Epidermal melanocyte (primary cell): ENCODE results near the gene DUOXA1.
"Not testable (repeated sequence)": the region's sequence is repeated elsewhere in the genome, so short reads cannot be mapped to it uniquely, and the experiment has no call there.

Experiments used
- DNase-seq: peaks from one replicate; pipeline ENCODE4 v3.0.0; 2011; ENCODE audit warnings: low spot score; ENCODE audit not compliant: insufficient read length

The DUOXA1 gene

DNA sequence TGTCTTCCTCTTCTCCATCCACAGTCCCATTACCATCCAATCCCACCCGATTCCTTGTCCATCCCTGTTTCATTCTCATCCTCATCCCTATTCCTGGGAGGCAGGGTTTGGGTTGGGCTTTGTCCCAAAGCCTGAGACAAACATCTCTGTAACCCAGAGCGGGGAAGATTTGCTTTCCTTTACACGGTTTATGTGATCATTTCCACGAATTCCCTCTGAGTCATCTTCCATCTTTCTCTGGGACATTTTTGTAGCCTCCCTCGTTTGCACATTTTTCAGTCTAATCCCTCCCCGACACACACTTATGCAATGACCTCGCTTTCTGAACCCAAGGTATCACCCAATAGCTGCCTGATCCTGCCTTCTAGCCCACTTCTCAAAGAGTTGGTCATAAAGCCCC lies 38.5 kb downstream of the DUOXA1 start:
- DNase-seq: no peak

DNA sequence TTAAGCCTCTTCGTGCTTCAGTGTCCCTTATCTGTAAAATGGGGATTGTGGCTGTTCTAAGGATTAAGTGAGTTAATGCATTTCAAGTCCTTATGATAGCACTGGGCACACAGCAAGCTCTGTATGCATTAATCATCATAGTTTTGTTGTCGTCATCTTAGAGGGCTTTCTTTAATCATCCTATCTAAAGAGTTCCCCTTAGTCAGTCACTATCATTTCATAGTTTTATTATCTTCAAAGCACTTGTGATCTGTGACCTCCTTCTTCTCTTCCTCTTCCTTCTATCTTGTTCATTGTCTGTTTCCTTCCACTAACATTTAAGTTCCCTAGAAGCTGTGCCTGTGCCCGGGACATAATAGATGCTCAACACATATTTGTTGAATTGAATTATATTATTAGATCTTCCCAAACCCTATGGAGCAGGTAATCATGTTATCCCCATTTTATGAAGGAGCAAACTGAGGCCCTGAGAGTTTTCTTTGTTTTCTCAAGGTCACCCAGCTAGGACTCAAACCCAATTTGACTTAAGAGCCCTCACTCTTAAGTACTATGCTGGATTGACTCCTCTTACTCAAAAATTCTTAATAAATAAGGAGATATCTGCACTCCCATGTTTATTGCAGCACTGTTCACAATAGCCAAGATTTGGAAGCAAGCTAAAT lies 39.8 kb downstream of the DUOXA1 start:
- no peak for DNase-seq

DNA sequence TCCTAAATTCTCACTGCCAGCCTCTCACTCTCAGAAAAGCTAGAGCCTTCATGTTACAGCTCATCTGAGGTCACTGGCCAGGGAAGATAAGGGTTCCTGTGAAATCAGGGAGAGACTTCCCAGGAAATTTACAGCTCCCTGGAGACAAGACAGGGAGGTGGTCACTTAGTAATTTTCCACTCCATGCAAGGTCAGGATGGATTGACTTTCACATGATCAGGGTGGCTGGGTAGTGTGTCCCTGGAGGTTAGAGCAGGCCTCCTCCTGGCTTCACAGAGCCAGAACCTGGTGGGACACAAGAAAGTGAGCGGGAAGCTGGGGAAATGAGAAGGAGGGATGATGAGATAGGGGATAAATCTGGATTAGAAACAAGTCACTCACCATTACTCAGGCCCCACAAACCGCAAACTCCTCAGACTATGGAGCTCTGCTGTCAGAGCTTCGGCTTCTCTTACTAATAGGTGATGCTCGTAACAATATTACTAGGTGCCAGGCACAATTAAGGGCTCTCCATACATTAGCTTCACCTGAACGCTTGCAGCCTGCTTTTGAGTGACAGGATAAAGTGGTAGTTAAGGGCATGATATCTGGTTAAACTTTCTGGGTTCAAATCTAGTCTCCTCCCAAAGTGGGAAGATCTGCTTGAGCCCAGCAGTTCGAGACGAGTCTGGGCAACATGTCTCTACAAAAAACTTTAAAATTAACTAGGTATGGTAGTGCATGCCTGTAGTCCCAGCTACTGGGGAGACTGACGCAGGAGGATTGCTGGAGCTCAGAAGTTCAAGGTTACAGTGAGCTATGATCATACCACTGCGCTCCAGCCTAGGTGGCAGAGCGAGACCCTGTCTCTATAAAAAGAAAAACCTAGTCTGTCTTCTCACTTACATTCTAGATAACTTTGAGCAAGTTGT lies 40.6 kb downstream of the DUOXA1 start:
- no peak for DNase-seq

DNA sequence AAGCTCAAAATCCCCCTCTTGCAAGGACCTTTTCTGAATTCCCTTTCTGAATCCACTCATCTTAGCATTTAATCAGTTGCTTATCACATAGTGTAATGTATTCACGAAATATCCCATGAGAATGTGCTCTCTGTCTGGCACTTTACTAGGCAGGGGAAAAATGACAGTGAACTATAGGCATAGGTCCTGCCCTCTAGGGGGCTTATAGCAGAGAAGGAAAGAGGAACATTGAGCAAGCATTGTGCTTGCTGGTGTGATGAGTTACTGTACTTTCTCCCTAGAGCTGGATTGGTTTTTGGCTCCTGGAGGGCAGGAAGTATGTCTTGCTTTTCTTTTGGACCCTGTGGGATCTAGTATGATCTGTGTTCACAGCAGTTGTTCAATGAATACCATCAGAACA lies 42.2 kb downstream of the DUOXA1 start:
- DNase-seq: no peak

DNA sequence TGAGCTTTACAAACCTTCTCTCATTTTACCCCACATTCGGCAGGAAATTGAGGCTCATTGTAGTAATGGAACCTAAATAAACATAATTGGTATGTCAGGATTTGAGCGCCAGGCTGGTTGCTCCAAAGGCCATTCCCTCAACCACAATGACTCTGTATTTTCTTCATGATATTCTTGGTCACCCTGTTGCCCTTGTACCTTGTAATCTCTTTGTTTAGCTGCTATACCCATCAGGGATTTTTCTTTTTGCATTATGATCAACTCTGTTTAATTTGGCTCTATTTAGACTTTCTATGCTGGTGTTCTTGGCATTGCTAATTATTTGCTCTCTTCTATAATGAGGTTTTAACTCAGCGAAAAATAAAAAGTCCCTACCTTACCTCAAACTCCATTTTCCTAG lies 45.5 kb downstream of the DUOXA1 start:
- DNase-seq: no peak

DNA sequence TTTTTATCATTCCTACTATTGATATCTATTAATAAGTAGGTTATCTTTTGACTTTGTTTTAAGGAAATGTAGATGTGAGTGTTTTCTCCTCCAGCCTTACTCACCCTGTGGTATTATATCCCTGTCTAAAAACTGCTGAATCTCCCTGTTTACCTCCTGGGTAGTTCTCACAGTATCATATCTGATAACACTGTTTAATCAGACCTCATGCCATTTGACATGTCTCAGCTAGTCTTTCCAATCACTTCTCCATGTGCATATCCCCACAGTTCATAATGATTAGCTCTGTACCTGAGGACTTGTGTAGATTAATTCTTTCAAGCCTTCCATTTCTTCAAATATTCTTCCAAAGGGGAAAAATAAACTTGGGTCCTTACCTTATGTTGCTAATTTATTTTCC lies 46.5 kb downstream of the DUOXA1 start:
- DNase-seq: no peak

DNA sequence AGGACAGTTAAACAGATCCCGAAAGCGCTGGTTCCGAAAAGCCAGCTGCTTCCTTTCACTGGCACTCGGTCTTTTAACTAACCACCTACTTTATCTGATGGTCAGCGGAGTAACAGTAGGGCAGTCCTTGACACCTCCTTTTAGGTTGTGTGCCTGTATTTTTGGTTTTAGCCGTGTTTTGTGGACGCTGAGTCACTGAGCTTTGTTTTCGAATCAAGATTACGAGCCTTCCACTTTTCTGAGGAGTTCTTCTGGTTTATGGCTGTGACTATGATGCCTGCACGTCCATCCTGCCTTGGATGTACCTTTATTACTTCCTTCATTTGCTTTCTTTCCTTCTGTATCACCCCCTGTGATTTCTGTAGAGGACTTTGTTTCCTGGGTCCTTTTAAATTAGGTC lies 47.3 kb downstream of the DUOXA1 start:
- not testable (repeated sequence) for DNase-seq

DNA sequence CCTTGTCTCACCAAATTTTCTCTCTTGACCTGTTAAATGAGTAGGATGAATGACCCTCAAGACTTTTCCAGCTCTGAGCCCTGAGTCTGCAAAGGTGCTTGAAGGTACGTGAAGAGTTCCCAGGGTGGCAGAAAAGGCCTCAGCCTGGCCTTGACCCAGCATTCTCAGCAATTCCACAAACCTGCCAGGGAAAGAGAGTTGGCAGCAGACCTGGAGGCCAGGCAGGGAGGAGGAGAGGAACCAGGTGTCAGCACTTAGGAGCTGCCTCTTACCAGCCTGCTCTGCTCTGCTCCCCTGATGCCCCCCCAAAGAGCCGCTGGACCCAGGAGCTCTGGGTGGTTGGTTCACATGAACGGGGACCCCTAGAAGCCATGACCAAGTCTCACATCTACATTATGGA lies 49.1 kb downstream of the DUOXA1 start:
- DNase-seq: not testable (repeated sequence)

DNA sequence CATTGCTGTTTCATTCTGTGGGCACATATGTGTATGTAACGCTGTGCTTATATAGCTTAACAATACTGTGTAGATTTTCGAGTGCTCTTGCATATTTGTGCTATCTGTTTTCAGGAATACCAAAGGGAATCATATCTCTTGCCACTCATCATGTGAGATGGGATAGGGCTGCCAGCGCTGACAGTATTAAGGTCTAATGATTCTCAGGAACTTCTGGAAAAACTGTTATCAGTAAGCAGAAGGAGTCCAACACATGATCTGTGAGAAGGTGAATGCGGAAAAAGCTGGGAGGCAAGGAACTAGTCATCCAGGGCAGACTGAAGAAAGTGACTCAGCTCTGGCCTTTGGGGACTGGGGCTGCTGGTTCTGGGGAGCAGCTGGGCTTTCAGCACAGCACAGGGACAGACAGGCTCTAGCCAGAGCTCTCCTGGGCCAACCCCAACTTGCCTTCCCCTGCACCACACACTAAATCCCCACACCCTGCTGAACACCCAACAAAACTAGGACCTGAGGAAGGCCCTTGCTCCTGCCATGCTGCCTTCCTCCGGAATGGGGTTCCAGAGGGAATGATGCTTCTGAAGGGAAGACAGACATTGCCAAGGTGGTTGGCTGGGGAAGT lies 49.9 kb downstream of the DUOXA1 start:
- not testable (repeated sequence) for DNase-seq

DNA sequence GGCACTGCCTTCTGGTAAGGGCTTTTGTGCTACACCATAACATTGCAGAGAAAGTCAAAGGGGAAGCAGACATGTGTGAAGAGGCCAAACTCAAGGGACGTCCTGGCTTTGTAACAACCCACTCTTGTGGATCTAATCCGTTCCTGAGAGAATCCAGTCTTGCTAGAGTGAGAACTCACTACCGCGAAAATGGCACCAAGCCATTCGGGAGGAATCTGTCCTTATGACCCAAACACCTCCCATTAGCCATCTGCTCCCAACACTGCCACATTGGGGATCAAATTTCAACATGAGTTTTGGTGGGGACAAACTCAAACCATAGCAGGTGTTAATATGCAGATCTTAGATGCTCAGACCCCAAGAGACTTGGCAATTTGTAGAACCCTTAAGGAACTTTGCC lies 50.5 kb downstream of the DUOXA1 start:
- DNase-seq: not testable (repeated sequence)

DNA sequence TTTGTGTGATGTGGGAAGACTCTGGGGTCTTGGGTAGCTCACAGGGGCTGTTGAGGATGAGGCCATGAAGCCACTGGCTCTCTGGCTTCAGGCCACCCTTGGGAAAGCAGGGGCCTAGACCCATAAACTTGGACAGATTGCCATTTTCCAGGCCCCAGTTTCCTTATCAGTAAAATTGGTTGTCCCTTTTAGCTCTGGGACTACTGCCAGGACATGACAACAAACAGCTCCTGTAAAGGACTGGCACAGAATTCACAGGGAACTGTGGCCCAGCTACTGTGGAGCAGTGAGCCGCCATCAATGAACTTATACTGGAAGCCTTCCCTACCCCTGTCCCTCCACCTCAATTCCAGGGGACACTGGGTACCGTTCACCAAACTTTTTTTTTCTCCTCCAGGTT lies 52.3 kb downstream of the DUOXA1 start:
- not testable (repeated sequence) for DNase-seq

DNA sequence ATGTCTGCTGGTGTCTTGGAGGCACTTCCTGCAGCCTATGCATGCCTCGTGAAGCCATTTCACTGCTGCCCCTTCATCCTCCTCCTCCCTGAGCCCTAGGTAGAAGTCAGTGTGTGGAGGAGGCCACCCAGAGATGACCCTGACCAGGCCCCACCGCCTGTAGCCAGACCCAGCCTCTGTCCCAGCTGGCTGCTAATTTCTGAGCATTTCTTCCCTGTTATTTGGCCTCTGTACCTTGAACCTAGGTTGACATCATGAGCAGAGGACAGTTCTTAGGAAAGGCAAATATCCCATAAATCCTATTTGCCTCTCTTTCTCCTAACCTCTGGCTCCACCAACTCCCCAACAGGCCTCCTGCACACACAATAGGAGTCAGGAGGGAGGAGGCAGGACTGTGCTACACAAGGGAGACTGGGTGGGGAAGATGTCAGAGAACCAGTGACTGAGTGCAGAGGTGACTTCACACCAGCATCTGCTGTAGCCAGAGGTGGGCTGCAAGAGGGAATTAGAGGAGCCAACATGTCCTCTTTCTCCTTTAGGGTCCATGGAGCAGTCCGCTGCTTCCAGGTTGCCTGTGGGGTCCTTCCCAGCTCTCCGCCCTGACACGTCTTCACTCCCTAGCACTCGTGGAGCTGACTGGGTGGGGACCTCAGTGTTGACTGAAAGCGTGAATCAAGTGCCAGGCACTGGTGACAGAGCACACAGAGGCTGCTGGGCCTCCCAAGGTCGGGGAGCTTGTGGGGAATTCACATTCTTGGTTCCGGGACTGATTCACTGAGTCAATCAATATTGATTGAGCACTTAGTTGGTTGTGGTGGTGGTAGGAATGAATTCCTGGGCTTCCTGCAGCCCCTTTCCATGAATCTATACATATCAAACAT lies 54.0 kb downstream of the DUOXA1 start:
- not testable (repeated sequence) for DNase-seq

DNA sequence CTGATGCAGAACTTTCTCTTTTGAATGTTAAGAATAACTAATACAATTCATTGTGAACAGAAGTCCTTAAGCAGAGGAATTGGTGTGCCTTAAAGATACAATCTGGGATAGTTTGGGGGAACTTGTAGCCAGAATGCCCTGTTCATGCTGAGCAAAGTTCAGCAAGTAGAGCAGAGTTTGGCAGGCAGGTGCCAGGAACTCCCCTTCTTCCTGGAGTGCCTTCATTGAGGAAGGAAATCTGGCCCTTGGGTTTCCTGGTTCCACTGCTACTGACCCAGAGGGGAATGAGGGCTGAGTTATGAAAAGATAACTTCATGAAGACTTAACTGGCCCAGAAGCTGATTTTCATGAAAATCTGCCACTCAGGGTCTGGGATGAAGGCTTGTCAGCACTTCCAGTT lies 56.1 kb downstream of the DUOXA1 start:
- not testable (repeated sequence) for DNase-seq

DNA sequence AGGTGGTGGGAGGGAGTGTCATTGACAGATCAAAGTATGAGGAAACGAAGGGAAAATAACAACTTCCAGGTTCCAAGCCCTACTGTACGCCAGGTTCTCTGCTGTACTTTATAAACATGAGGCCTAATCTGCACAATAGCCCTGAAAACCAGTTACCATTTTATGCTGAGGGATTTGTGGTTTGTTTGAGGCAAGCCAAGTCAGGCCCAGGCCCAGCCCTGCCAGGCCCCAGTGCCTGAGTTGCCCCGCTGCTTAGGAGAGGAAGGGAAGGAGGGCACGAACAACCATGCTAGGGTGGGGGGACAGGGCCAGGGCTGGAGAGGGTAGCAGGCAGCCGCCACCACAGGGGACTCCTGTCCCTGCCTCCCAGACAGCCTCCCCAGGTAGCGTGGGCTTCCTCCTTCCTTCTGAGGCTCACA lies 59.7 kb downstream of the DUOXA1 start:
- not testable (repeated sequence) for DNase-seq
